ENCODE data around the gene PVALEF. TPM values are rescaled to one million over a fixed set of nuclear protein-coding genes. Genes with fewer than 3 reads are reported as not detected.

PVALEF gene
- total RNA-seq, 1 experiment from 2014 or later, result not detected

DNA sequence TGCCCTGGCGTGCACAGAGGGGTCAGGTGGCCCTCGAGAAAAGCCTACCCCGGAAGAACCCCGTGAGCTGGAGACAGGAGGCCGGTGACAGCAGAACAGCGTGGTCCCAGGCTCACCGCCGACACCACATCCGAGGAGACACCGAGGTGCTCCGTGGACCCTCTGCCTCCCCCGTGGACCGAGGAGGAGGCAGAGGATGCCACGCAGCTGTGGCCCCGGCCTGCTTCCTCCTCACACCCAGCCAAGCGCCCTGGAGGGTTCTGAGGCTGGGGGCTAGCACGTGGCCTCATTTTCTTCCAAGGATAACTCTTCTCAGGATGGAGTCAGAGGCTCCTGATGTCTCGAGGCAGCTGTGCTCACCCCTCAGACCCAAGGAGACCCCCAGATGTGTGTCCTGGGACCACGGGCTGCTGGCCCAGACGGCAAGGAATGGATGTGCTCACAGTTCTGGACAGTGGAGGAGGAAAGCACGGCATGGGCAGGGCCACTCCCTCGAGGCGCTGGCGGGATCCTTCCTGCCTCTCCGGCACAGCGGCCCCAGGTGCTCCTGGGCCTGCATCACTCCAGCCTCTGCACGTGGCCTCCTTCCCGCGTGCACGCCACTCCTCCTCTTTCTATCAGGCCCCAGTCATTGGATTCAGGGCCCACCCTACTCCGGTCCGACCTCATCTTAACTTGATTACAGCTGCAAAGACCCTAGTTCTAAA, 4.4 kb upstream of the PVALEF start:
- DNase-seq (ENCODE audit: low read depth, low spot score) (no peak), ATAC-seq (no peak)
- Histone ChIP-seq H3K27ac (ENCODE audit: low read length) (no peak overlapping the region), H3K36me3 (ENCODE audit: control insufficient read depth, insufficient read depth, low read length) (no peaks in the 10 kb centered on the region), H3K27me3 (ENCODE audit: control insufficient read depth, insufficient read depth, low read length) (no peaks in the 10 kb centered on the region), H3K4me3 (ENCODE audit: low read depth in 2 of 2, low read length in 2 of 2) (no peak overlapping the region), H3K9me3 (ENCODE audit: control insufficient read depth, insufficient read depth, low read depth, low read length) (no peaks in the 10 kb centered on the region), H3K4me1 (ENCODE audit: control insufficient read depth, insufficient read depth, low read length) (peaks cover 16% of the 10 kb centered on the region)
- intact Hi-C loops (cut with micrococcal nuclease; ENCODE audit: unreplicated experiment), result no loop called here
- CTCF ChIA-PET, result interaction anchor here (0.7 kb wide), 1 partner anchor 32 kb away, joined by 3 read pairs; no protein-coding TSS in a partner anchor
- BruUV-seq (replicated peaks), result no TSS peak
- TF ChIP-seq TCF7L2 (IDR thresholded peaks at IDR 0.05; ENCODE audit: low read depth, low read length) (no peak), SIN3A (IDR thresholded peaks at IDR 0.05; ENCODE audit: borderline replicate concordance, insufficient read depth, low read depth, low read length) (no peak), POLR2AphosphoS5 (IDR thresholded peaks at IDR 0.05; ENCODE audit: low read depth, low read length) (no peak), REST (IDR thresholded peaks at IDR 0.05; ENCODE audit: insufficient read depth in 1 of 2, low read depth in 2 of 2, low read length in 1 of 2) (no peak)
- TF ChIP-seq, protein P1, sequence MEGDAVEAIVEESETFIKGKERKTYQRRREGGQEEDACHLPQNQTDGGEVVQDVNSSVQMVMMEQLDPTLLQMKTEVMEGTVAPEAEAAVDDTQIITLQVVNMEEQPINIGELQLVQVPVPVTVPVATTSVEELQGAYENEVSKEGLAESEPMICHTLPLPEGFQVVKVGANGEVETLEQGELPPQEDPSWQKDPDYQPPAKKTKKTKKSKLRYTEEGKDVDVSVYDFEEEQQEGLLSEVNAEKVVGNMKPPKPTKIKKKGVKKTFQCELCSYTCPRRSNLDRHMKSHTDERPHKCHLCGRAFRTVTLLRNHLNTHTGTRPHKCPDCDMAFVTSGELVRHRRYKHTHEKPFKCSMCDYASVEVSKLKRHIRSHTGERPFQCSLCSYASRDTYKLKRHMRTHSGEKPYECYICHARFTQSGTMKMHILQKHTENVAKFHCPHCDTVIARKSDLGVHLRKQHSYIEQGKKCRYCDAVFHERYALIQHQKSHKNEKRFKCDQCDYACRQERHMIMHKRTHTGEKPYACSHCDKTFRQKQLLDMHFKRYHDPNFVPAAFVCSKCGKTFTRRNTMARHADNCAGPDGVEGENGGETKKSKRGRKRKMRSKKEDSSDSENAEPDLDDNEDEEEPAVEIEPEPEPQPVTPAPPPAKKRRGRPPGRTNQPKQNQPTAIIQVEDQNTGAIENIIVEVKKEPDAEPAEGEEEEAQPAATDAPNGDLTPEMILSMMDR (IDR thresholded peaks at IDR 0.05), result no peak
- in situ Hi-C loops (cut with HindIII; ENCODE audit: low pct_unique_long_range_greater_than_20kb, low sequenced_read_pairs), result no loop called here
- POLR2A ChIA-PET, result no interaction called here

GRCh38 chr17:81161536-81161935, 3.8 kb upstream of the PVALEF start:
- ATAC-seq (no peak), DNase-seq (ENCODE audit: low read depth, low spot score) (no peak)
- no TSS peak for BruUV-seq (replicated peaks)
- Histone ChIP-seq H3K27ac (ENCODE audit: low read length) (no peak overlapping the region), H3K9me3 (ENCODE audit: control insufficient read depth, insufficient read depth, low read depth, low read length) (no peaks in the 10 kb centered on the region), H3K4me3 (ENCODE audit: low read depth in 2 of 2, low read length in 2 of 2) (no peak overlapping the region), H3K36me3 (ENCODE audit: control insufficient read depth, insufficient read depth, low read length) (no peaks in the 10 kb centered on the region), H3K27me3 (ENCODE audit: control insufficient read depth, insufficient read depth, low read length) (no peaks in the 10 kb centered on the region), H3K4me1 (ENCODE audit: control insufficient read depth, insufficient read depth, low read length) (peaks cover 16% of the 10 kb centered on the region)
- in situ Hi-C loops (cut with HindIII; ENCODE audit: low pct_unique_long_range_greater_than_20kb, low sequenced_read_pairs), result no loop called here
- POLR2A ChIA-PET, result no interaction called here
- TF ChIP-seq TCF7L2 (IDR thresholded peaks at IDR 0.05; ENCODE audit: low read depth, low read length) (no peak), REST (IDR thresholded peaks at IDR 0.05; ENCODE audit: insufficient read depth in 1 of 2, low read depth in 2 of 2, low read length in 1 of 2) (no peak), POLR2AphosphoS5 (IDR thresholded peaks at IDR 0.05; ENCODE audit: low read depth, low read length) (no peak), SIN3A (IDR thresholded peaks at IDR 0.05; ENCODE audit: borderline replicate concordance, insufficient read depth, low read depth, low read length) (no peak)
- TF ChIP-seq, protein P1 (IDR thresholded peaks at IDR 0.05), result no peak
- intact Hi-C loops (cut with micrococcal nuclease; ENCODE audit: unreplicated experiment), result no loop called here
- CTCF ChIA-PET, result interaction anchor here (0.7 kb wide), 1 partner anchor 31 kb away, joined by 3 read pairs; no protein-coding TSS in a partner anchor

Data from Panc1 (cell line).